Fibroblast of villous mesenchyme (primary cell): ENCODE measurements around the gene CSF1R. TPM values are rescaled to one million over a fixed set of nuclear protein-coding genes. Genes with fewer than 3 reads are reported as not detected.

ENCODE experiments used
- DNase-seq: peaks from one replicate; pipeline ENCODE4 v3.0.0-alpha.2; 2010; ENCODE audit warnings: low read depth
- H3K4me3 ChIP-seq: 2 replicates; pipeline ENCODE4 v1.5.1; 2011; ENCODE audit warnings: low read depth, mild to moderate bottlenecking, low read length
- small RNA-seq: library from RNA; depleted of rRNA; stranded (forward); fragments of <200 nt; gene quantifications from one replicate; pipeline ENCODE3, GENCODE V24; 2012
- total RNA-seq: library from RNA; depleted of rRNA; stranded (reverse); fragments of >200 nt; gene quantifications from 2 replicates; pipeline ENCODE4 v1.2.3, GENCODE V29; 2012
- TF ChIP-seq, protein P1 (sequence below): IDR thresholded peaks from 2 replicates; pipeline ENCODE4 v1.5.1; 2012; ENCODE audit warnings: low read depth, mild to moderate bottlenecking, low read length; ENCODE audit not compliant: insufficient read depth

The CSF1R gene
- total RNA-seq, 1 donor, result under 0.01 TPM

DNA sequence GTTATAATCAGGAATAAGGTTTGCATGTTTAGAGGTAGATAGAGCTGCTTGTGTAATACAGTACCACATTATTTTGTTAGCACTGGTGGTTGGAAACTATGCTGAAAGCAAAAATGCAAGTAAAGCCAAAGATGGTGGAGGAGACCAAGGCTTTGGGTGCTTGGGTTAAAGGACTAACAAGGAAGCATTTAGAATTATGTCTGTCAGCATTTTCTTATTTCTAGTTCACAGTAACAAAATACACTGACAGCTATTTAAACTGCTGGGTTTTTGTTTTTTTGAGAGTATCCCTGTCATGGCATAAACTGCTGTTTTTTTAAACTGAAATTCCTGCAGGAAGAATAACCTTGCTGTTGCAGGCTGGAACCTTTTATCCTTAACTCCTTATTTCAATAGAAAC is 79.3 kb downstream of the CSF1R start:
- TF ChIP-seq, protein P1, sequence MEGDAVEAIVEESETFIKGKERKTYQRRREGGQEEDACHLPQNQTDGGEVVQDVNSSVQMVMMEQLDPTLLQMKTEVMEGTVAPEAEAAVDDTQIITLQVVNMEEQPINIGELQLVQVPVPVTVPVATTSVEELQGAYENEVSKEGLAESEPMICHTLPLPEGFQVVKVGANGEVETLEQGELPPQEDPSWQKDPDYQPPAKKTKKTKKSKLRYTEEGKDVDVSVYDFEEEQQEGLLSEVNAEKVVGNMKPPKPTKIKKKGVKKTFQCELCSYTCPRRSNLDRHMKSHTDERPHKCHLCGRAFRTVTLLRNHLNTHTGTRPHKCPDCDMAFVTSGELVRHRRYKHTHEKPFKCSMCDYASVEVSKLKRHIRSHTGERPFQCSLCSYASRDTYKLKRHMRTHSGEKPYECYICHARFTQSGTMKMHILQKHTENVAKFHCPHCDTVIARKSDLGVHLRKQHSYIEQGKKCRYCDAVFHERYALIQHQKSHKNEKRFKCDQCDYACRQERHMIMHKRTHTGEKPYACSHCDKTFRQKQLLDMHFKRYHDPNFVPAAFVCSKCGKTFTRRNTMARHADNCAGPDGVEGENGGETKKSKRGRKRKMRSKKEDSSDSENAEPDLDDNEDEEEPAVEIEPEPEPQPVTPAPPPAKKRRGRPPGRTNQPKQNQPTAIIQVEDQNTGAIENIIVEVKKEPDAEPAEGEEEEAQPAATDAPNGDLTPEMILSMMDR, result no peak
- no peak overlapping the region for H3K4me3 ChIP-seq
- DNase-seq, result no peak

- DNase-seq, result no peak
- no peak overlapping the region for H3K4me3 ChIP-seq
- TF ChIP-seq, protein P1, result no peak
Measured at GRCh38 chr5:150006318-150006717, 80.0 kb downstream of the CSF1R start.

Small RNA genes lying within 50 kb of the gene (small RNA-seq; reads per million reads assigned to genes)
- not detected for gene RF00019

Other genes starting within 250 kb of the CSF1R start
- gene PDE6A, start 141.8 kb downstream of the CSF1R start, total RNA-seq, result under 0.01 TPM in 1 of 2 replicates, not detected in the other
- gene SLC26A2, start 125.8 kb downstream of the CSF1R start, total RNA-seq, result 16.4 and 21.6 TPM in 2 replicates
- 4.7 and 6.1 TPM in 2 replicates for gene TIGD6, start 85.9 kb downstream of the CSF1R start, total RNA-seq
- gene HMGXB3, start 85.8 kb downstream of the CSF1R start, total RNA-seq, result 45.3 and 49.6 TPM in 2 replicates
- gene PDGFRB, start 69.3 kb upstream of the CSF1R start, total RNA-seq, result 341 TPM in 2 replicates
- gene CDX1, start 80.2 kb upstream of the CSF1R start, total RNA-seq, result under 0.01 and 0.64 TPM in 2 replicates
- gene SLC6A7, start 103.5 kb upstream of the CSF1R start, total RNA-seq, result under 0.01 TPM in 2 replicates
- 1.3 TPM in 2 replicates for gene CAMK2A, start 203.2 kb upstream of the CSF1R start, total RNA-seq
- 13.8 and 23.5 TPM in 2 replicates for gene ARSI, start 216.4 kb upstream of the CSF1R start, total RNA-seq